Chondrocyte (in vitro differentiated cells): Measurements from ENCODE around the gene TMEM171. TPM values are rescaled to one million over a fixed set of nuclear protein-coding genes. Genes with fewer than 3 reads are reported as not detected.

Source experiments
- DNase-seq: peaks from one replicate; pipeline ENCODE4 v3.0.0; 2021; ENCODE audit warnings: mixed read lengths, low spot score
- H3K27ac Mint-ChIP-seq: one replicate; pipeline ENCODE4 v1.8.0; 2021; ENCODE audit warnings: mild to moderate bottlenecking, moderate library complexity, mixed read lengths; ENCODE audit not compliant: unreplicated experiment
- H3K27me3 Mint-ChIP-seq: 2 replicates; pipeline ENCODE4 v1.8.0; 2021; ENCODE audit warnings: low read depth, mixed read lengths
- H3K36me3 Mint-ChIP-seq: 2 replicates; pipeline ENCODE4 v1.8.0; 2021; ENCODE audit warnings: low read depth, mixed read lengths
- H3K4me1 Mint-ChIP-seq: 2 replicates; pipeline ENCODE4 v1.8.0; 2021; ENCODE audit warnings: low read depth, mild to moderate bottlenecking, mixed read lengths
- H3K4me3 Mint-ChIP-seq: one replicate; pipeline ENCODE4 v1.8.0; 2021; ENCODE audit warnings: mild to moderate bottlenecking, moderate library complexity, mixed read lengths; ENCODE audit not compliant: unreplicated experiment
- H3K9me3 Mint-ChIP-seq: 2 replicates; pipeline ENCODE4 v1.8.0; 2021; ENCODE audit warnings: low read depth, mixed read lengths
- total RNA-seq: library from RNA; stranded (reverse); gene quantifications from 3 replicates; pipeline ENCODE4 v1.2.1, GENCODE V29; 2021
- TF ChIP-seq, protein P1 (sequence below): fragments of 200-600 bp; sonication (generic); IDR thresholded peaks from 2 replicates; pipeline ENCODE4 v1.5.0; 2021; ENCODE audit warnings: antibody characterized with exemption, mild to moderate bottlenecking, moderate library complexity

TMEM171 gene
- total RNA-seq, 1 donor from 2014 or later, result 2.6 TPM

DNA sequence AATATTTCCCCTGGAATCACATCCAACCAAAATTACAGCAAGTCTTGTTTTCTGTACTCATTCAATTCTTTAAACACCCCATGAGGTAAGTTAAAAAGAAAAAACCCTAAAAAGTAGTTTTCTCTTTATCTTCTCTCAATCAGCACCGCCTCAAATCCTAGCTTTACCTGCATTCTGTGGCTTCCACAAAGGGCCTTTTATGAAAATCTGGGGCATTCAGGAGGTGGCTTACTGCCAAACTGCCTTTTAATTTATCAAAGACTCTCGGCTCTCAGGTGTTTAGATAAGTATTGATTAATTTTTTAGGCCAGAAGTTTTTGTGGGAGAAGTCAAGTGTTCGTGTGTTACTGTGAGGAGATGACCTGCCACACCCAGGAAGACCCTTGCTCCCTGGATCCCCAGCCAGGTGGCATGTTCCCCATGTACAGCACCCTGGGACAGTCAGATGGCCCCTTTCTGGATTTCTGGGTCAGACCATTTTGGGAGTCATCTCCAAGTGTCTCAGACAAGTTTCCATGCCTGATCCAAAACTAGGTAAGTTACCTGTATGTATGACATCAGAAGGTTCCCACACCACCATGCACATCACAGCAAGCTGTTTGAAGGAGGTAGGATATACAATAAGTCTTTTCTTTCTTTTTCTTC is 6.2 kb upstream of the TMEM171 start:
- TF ChIP-seq, protein P1, sequence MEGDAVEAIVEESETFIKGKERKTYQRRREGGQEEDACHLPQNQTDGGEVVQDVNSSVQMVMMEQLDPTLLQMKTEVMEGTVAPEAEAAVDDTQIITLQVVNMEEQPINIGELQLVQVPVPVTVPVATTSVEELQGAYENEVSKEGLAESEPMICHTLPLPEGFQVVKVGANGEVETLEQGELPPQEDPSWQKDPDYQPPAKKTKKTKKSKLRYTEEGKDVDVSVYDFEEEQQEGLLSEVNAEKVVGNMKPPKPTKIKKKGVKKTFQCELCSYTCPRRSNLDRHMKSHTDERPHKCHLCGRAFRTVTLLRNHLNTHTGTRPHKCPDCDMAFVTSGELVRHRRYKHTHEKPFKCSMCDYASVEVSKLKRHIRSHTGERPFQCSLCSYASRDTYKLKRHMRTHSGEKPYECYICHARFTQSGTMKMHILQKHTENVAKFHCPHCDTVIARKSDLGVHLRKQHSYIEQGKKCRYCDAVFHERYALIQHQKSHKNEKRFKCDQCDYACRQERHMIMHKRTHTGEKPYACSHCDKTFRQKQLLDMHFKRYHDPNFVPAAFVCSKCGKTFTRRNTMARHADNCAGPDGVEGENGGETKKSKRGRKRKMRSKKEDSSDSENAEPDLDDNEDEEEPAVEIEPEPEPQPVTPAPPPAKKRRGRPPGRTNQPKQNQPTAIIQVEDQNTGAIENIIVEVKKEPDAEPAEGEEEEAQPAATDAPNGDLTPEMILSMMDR, result no peak
- Mint-ChIP-seq H3K27ac (no peak overlapping the region), H3K27me3 (peaks cover 2% of the 10 kb centered on the region), H3K9me3 (peaks cover 10% of the 10 kb centered on the region), H3K4me1 (peaks cover 23% of the 10 kb centered on the region), H3K4me3 (no peak overlapping the region), H3K36me3 (peaks cover 8% of the 10 kb centered on the region)
- DNase-seq, result no peak

DNA sequence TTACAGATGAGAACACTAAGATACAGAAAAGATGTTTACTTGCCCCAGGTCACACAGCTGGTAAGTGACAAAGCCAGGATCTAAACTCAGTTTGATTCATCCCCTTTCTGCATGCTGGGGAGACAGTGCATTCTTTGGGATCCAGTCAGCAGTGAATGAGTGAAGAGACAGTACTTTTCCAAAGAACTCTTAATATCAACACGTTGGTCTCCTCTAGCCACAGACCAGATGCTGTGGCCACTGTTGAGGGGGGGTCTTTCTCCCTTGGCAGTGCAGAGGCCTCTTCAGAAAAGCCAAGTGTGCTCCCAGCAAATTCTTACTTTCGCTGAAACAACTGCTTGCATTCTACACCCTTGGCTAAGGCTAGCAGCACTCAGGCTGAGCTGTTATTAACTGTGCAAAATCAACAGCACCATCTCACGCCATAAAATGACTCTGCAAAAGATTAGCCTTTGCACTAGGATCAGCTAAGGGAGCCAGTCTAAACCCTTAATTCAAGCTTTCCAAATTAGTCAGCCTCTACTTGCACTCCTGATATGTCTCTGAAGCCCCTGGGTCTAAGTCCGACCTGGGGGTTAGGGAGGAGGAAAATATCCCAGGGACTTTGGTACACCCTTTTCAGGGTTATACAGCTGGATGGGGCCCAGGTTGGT is 4.8 kb upstream of the TMEM171 start:
- Mint-ChIP-seq H3K4me1 (peaks cover 28% of the 10 kb centered on the region), H3K4me3 (no peak overlapping the region), H3K36me3 (peaks cover 8% of the 10 kb centered on the region), H3K9me3 (peaks cover 10% of the 10 kb centered on the region), H3K27me3 (no peaks in the 10 kb centered on the region), H3K27ac (peak overlapping the region; percentile 65)
- DNase-seq, result no peak
- TF ChIP-seq, protein P1, result peak; percentile 31

GRCh38 chr5:73116506-73116905 is 3.9 kb upstream of the TMEM171 start:
- Mint-ChIP-seq H3K4me1 (peaks cover 37% of the 10 kb centered on the region), H3K36me3 (peaks cover 8% of the 10 kb centered on the region), H3K4me3 (no peak overlapping the region), H3K27me3 (no peaks in the 10 kb centered on the region), H3K9me3 (peaks cover 10% of the 10 kb centered on the region), H3K27ac (no peak overlapping the region)
- DNase-seq, result no peak
- TF ChIP-seq, protein P1, result no peak

GRCh38 chr5:73117088-73117740 is 3.2 kb upstream of the TMEM171 start:
- H3K4me3 Mint-ChIP-seq, result no peak overlapping the region
- TF ChIP-seq, protein P1, result no peak
- H3K36me3 Mint-ChIP-seq, result peaks cover 8% of the 10 kb centered on the region
- no peak for DNase-seq
- no peaks in the 10 kb centered on the region for H3K27me3 Mint-ChIP-seq
- peaks cover 39% of the 10 kb centered on the region for H3K4me1 Mint-ChIP-seq
- no peak overlapping the region for H3K27ac Mint-ChIP-seq
- peaks cover 10% of the 10 kb centered on the region for H3K9me3 Mint-ChIP-seq

GRCh38 chr5:73118391-73118973 is 1.9 kb upstream of the TMEM171 start:
- Mint-ChIP-seq H3K4me3 (no peak overlapping the region), H3K27me3 (no peaks in the 10 kb centered on the region), H3K4me1 (peaks cover 49% of the 10 kb centered on the region), H3K27ac (no peak overlapping the region), H3K9me3 (peaks cover 4% of the 10 kb centered on the region), H3K36me3 (peaks cover 2% of the 10 kb centered on the region)
- no peak for DNase-seq
- TF ChIP-seq, protein P1, result no peak
